C4-2B (cell line): ENCODE measurements around the gene FAM193A.

Source experiments
- H3K27ac ChIP-seq: fragments of 450-650 bp; 2 replicates; pipeline ENCODE4 v1.5.1; 2017
- ZFX ChIP-seq: fragments of 450-650 bp; IDR thresholded peaks from 2 replicates; pipeline ENCODE4 v1.6.1; 2017
- TF ChIP-seq, protein P1 (sequence below): fragments of 450-650 bp; conservative IDR thresholded peaks from 2 replicates; pipeline ENCODE4 v1.5.1; 2017; ENCODE audit warnings: mild to moderate bottlenecking

FAM193A gene

DNA sequence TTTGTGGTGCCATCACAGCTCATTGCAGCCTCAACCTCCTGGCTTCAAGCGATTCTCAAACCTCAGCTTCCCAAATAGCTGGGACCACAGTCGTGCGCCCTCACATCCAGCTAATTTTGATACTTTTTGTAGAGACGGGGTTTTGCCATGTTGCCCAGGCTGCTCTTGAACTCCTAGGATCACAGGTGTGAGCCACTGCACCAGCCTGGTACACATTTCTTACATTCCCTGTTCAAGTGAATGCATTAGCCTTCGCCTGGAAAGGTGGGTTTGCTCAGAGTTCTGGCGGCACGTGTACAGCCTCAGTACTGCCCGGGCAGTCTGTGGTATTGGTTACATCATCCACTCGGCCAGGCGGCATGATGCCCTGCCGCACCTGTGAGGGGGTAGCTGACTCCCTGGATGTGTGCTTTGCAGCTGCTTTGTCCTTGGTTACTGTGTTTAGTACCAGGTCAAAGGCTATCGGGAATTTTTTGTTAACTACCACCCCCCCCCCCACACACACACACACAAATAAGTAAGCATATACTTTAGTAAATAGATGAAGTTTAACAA is 162.6 kb downstream of the FAM193A start:
- H3K27ac ChIP-seq: no peak overlapping the region
- TF ChIP-seq, protein P1, sequence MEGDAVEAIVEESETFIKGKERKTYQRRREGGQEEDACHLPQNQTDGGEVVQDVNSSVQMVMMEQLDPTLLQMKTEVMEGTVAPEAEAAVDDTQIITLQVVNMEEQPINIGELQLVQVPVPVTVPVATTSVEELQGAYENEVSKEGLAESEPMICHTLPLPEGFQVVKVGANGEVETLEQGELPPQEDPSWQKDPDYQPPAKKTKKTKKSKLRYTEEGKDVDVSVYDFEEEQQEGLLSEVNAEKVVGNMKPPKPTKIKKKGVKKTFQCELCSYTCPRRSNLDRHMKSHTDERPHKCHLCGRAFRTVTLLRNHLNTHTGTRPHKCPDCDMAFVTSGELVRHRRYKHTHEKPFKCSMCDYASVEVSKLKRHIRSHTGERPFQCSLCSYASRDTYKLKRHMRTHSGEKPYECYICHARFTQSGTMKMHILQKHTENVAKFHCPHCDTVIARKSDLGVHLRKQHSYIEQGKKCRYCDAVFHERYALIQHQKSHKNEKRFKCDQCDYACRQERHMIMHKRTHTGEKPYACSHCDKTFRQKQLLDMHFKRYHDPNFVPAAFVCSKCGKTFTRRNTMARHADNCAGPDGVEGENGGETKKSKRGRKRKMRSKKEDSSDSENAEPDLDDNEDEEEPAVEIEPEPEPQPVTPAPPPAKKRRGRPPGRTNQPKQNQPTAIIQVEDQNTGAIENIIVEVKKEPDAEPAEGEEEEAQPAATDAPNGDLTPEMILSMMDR: no peak
- no peak for TF ChIP-seq ZFX

DNA sequence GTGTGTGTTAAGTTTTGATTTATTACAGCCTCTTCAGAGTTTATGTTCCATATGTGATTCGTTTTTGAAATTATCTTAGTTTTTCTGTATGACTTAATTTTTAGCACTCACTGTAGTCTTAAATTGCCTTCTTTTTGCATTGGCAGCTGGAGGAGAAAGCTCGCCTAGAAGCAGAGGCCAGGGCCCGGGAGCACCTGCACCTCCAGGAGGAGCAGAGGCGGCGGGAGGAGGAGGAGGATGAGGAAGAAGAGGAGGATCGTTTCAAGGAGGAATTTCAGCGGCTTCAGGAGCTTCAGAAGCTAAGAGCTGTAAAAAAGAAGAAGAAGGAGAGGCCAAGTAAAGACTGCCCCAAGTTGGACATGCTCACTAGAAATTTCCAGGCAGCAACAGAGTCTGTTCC is 163.1 kb downstream of the FAM193A start:
- H3K27ac ChIP-seq: no peak overlapping the region
- TF ChIP-seq, protein P1: no peak

DNA sequence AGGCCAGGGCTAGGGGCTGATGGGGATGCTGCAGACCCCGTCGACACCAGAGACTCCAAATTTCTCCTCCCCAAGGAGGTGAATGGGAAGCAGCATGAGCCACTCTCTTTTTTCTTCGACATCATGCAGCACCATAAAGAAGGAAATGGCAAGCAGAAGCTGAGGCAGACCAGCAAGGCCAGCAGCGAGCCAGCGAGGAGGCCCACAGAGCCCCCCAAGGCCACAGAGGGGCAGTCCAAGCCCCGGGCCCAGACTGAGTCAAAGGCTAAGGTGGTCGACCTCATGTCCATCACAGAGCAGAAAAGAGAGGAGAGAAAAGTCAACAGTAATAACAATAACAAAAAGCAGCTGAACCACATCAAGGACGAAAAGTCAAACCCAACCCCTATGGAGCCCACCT is 163.6 kb downstream of the FAM193A start:
- TF ChIP-seq, protein P1: no peak
- no peak for TF ChIP-seq ZFX
- H3K27ac ChIP-seq: no peak overlapping the region

DNA sequence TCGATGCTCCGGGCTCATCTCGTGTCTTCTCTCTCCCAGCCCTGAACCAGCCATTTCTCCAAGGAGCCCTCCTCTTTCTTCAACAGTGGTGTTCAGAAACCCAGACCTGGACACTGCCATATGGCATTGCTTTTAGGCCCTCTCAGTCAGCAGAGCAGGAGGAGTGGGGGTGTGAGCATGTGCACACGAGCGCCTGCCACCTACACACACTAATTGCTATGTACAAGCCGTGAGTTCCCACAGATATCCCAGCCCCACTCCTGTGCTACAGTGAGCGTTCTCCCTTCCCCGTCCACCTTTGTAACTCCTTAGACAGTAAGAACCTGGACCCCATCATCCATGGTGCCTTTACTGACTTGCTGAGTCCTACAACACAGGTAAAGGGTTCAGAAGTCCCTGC is 165.9 kb downstream of the FAM193A start:
- H3K27ac ChIP-seq: no peak overlapping the region
- no peak for TF ChIP-seq ZFX
- TF ChIP-seq, protein P1: no peak

DNA sequence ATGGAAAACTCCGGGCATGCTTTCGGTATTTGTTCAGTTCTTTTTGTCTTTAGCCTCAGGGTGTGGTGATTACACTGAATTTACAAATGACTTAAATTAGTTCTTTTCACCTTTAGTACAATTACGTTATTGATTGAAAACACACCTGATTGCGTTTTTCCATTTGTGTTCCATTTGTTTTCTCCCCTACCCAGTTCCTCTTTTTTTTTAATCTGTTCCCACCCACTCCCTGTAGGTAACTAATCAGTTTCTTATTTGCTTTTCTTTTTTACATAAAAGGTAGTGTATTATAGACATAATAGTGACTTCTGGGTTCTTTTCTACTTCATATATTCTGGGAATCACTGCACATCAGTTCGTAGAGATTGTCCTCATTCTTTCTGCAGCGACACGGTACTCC is 166.3 kb downstream of the FAM193A start:
- H3K27ac ChIP-seq: no peak overlapping the region
- no peak for TF ChIP-seq ZFX
- TF ChIP-seq, protein P1: no peak

DNA sequence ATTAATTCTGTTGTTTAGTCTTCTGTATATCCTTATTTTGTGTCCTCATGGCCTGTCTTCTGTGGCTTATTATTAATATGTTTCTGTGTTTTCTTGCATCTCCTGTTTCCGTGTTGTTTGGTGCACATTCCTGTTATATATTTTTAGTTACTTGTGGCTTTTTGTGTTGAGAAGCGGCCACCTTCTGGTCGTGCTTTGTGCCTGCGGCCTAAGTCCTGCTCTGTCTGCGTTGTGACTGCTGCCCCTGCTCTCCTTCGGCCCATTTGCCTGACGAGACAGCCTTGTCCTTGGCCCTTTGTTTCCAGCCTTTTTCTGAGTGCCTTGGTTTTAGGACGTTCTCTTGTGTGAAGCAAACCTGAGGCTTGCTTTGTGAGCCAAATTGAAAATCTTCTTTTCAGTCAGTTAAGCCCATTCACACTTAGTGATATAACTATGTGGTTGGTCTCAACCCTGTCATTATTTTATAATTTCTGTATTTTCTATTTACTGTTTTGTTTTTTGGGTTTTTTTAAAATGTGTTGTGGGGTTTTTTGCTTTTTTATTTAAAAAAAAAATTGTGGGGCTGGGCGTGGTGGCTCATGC is 175.9 kb downstream of the FAM193A start:
- H3K27ac ChIP-seq: no peak overlapping the region
- TF ChIP-seq ZFX: no peak
- TF ChIP-seq, protein P1: peak; percentile 37

DNA sequence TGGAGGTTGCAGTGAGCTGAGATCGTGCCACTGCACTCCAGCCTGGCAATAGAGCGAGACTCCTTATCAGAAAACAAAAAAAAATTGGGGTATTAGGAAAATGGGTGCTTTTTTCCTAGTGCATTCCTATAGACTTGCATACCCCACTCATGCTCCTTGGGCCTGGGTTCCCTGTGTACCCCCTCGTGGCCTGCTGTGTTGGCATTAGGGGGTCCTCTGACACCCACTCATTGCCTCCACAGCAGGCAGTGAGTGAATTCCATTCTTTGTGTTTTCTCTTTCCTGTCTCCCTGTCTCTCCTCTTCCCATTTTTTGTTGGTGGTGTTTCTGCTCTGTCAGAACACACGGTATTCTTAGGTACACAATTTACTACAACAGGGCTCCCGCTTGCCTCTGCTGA is 176.9 kb downstream of the FAM193A start:
- no peak overlapping the region for H3K27ac ChIP-seq
- TF ChIP-seq ZFX: no peak
- TF ChIP-seq, protein P1: no peak
